Fibroblast of skin of abdomen (primary cell): ENCODE data around the gene FAU.
A peak's percentile ranks its signal among the peaks of the same experiment; 100 is the strongest.
"Not testable (repeated sequence)": the region's sequence is repeated elsewhere in the genome, so short reads cannot be mapped to it uniquely, and the experiment has no call there.

ENCODE experiments used
- DNase-seq: peaks from one replicate; pipeline ENCODE4 v3.0.0-alpha.2; 2013

The FAU gene

DNA sequence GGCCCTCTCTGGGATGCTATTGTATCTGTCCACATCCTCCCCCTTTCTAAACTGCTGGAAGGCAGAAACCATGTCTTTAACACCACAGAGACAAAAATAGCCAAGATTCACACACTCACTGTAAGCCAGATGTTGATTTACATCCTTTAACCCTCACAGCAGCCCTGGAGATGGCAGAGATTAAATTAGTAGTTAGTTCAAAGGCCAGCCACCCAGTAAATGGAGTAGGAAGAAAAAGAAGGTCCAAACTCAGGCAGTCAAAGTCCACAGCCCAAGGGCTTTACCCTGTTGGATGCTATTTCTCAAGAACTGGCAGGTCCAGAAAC lies 2.3 kb downstream of the FAU start:
- DNase-seq = no peak

DNA sequence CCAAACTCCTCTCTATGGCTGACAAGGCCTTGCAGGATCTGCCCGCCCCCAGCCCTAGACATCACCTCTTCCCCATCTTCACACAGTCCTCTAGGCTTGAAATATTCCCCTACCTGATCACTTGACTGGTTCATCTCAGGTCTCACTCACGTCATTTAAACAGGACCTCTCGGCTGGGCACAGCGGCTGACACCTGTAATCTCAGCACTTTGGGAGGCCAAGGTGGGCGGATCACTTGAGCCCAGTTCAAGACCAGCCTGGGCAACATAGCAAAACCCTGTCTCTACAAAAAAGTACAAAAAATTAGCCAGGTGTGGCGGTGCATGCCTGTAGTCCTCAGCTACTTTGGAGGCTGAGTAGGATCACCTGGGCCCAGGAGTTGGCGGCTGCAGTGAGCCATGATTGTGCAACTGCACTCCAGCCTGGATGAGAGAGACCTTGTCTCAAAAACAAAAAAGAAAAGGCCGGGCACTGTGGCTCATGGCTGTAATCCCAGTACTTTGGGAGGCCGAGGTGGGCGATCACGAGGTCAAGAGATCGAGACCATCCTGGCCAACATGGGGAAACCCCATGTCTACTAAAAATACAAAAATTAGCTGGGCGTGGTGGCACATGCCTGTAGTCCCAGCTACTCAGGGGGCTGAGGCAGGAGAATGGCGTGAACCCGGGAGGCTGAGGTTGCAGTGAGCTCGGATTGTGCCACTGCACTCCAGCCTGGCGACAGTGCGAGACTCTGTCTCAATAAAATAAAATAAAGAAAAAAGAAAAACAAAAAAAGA lies 2.9 kb downstream of the FAU start:
- not testable (repeated sequence) for DNase-seq

DNA sequence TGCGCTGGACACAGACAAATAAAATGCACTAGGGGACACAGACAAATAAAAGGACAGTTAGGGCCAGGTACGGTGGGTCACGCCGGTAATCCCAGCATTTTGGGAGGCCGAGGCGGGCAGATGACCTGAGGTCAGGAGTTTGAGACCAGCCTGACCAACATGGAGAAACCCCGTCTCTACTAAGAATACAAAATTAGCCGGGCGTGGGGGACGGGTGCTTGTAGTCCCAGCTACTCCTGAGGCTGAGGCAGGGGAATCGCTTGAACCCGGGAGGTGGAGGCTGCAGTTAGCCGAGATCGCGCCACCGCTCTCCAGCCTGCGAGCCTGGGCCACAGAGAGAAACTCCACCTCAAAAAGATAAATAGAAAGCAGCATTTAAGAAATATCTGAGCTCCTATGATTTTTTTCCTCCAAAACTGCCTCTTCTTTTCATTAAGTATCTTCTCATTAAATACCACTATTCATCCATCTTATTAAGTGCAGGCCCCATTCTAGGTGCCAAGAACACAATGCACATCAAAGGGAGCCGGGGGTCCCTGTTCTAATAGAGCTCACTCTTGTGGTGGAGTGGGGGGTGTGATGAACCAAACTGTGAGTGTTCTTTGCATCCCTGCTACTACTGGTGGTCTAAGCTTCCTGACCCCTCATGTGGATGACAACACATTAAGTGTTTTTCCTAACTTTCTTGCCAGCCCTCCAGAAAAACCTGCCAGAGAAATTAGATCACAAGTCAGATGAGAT lies 3.7 kb downstream of the FAU start:
- DNase-seq = no peak

- peak; percentile 99 for DNase-seq
Measured at GRCh38 chr11:65117206-65118096, 4.5 kb downstream of the FAU start, which contains the start of gene ZNHIT2. TSS of gene ZNHIT2 (minus strand) at chr11:65117701. CDS start at chr11:65117653, 48 bp downstream.

DNA sequence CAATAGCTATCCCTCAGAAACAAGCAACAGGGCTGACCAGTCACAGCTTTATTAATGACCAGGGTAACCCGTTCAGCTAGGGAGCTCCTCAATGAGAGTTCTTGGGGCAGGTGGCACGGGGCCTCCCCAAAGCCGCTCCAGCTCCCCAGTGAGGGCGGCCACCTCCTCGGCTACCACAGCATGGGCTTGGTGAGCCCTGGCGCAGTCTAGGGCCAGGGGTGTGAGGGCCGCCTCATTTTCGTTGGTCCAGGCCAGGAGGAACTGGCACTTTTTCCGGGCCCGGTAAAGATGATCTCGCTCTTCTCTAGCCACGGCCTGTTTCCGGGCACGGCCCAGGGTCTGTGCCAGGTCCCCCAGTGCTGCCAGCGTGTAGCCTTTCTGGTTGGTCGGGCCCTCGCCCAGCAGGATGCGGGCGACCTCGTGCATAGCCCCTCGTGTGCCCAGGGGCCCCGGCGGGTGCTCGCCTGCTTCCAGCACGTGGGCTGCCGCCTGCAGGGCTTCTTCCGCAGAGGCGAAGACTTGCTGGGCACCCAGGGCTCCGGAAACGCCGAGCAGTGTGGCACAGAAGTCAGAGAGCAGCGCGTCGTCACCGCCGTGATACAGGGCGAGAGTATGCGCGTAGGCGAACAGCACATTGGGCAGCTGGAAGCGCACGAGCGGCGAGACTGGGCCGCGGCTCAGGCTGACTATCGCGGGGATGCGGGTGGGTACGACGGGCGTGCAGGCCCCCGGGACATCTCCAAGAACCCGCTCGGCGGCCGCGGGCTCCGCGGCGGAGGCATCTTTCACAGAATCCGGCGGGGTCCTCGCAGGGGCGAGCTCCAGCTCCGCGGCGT lies 5.3 kb downstream of the FAU start:
- DNase-seq = peak; percentile 37

DNA sequence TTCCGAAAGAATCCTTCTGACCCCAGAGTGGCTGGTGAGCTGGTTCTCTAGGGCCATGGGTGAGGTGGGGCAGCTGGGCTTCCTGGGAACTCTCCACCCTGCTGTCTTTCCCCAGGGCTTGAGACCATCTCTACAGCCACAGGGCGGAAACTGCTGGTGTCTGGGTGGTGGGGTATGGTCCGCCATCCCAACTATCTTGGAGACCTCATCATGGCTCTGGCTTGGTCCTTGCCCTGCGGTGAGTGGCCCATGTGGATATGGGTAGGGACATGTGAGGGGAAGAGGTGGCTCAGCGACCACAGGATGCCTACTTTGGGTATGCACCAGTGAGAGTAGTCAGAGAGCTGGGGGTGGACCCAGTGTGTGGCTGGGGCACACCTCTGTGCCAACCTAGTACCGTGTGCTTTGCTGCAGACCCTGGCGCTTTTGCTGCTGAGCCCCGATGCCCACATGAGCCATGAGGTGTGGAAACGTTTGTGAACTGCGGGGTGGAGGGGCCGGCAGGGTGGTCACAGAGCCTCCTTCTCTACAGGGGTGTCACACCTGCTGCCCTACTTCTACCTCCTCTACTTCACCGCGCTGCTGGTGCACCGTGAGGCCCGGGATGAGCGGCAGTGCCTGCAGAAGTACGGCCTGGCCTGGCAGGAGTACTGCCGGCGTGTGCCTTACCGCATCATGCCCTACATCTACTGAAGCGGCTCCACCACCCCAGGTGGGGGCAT lies 6.4 kb downstream of the FAU start:
- DNase-seq = no peak

GRCh38 chr11:65114538-65115171 lies 7.3 kb downstream of the FAU start:
- DNase-seq = no peak

DNA sequence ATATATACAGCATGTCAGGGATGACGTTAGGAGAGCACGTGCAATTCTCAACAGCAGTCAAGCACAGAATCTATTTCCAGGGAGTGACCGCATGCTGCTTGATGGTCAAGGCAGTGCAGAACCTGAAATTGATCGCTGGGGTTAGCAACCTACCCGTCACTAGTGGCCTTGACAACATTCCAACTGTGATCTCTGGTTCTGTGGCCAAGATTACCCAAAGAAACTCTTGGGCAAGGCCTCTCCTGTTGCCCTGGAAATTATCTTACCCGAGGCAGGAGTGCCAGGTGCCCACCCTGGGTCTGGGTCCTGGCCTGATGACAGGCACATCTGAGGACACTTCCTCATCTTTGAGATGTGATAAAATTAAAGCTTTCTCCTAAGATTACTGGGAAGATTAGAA lies 8.1 kb downstream of the FAU start:
- no peak for DNase-seq

DNA sequence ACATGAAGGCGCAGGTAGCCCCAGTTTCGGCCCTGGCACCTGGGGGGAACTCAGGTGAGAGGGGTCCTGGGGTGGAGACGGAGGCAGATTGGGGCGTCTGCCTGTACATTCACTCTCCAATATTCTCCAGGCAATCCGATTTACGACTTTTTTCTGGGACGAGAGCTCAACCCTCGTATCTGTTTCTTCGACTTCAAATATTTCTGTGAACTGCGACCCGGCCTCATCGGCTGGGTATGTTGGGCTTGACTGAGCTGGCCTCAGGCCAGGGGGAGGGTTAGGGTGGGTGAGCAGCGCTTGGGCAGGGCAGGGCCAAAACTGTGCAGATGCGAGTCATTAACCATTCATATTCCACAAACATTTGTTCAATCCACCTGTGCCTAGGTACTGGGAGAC lies 8.6 kb downstream of the FAU start:
- no peak for DNase-seq

DNA sequence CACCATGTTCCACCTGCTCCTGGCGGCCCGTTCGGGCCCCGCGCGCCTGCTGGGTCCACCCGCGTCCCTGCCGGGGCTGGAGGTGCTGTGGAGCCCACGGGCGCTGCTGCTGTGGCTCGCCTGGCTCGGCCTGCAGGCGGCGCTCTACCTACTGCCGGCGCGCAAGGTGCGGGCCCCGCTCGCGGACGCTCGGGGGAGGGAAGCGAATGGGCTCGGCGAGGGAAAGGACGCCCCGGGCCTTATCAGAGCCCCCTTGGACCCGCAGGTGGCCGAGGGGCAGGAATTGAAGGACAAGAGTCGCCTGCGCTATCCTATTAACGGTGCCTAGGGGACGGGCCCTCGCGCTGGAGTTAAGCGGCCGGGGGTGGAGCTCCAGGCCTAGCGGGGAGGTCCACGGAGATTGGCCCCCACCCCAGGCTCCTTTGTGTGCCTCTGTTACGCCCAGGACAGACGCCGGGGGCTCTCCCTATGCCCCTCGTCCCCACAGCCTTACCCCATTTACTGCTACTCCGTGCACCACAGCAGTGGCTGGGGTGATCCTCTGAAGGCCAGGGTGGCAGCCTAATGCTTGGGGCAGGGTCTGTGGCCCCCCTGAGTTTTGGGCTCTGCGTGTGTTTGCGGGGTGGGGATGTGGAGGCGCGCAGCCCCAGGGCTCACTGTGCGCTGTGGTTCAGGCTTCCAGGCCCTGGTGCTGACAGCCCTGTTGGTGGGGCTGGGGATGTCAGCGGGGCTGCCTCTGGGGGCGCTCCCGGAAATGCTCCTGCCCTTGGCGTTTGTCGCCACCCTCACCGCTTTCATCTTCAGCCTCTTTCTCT lies 9.2 kb downstream of the FAU start:
- no peak for DNase-seq

DNA sequence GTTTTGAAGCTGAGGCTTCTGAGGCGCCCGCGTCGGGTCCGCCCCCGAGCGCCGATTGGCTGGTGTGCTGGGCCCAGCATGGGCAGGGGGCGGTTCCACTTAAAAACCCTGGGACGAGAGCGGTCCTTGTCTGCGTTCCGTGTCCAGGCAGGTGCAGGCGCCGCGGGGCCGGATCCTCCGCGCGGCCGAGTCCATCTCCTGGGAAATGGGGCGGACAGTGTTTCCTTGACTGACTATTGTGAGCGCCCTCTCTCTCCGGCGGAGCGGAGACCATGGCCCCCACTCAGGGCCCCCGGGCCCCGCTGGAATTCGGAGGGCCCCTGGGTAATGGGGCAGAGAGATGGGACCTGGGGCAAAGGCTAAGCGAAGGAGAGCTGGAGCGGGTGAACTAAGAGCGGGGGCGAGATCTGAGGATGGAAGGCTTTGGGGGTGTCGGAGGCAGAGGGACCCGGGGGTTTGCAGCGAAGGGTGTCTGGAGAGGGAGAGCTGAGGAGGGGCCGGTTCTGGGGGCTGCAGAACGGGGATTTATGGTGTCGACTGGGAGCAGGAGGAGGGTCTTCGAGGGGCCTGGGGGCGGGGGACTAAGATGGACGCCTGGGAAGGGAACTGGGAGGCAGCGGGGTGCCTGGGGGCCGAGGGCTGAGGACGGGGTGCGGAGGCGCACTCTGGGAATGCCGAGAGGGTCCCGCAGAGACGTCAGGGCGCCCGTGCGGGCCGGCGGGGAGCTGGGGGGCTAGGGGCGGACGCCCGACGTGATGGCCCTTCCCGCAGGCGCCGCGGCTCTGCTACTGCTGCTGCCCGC lies 10.0 kb downstream of the FAU start, which contains the start of gene TM7SF2:
Gene TM7SF2, plus strand, starts transcription at position 129 of the 802 bp plus-strand sequence. Its CDS starts 144 bp downstream, at position 273.
- peak; percentile 85 for DNase-seq

DNA sequence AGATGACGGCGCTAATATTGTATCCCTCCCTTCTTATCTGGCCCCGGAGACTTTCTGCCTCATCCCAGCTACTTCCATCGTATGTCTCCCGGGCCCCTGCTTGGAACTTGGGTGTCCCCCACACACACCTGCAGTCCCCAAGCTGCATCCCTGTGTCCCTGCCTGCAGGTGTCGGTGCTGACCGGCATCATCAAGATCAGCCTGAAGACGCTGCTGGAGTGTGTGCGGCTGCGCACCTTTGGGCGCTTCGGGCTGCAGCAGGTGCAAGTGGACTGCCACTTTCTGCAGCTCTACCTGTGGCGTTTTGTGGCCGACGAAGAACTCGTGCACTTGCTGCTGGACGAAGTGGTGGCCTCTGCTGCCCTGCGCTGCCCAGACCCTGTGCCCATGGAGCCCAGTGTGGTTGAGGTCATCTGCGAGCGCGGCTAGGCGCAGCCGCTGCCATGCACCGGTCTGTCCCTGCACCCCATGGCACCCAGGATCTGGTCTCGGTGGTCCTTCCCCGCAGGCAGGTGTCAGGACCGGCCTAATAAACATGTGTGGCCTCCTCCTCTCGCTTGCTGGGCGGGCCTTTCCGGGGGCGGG lies 10.7 kb downstream of the FAU start:
- DNase-seq = no peak

DNA sequence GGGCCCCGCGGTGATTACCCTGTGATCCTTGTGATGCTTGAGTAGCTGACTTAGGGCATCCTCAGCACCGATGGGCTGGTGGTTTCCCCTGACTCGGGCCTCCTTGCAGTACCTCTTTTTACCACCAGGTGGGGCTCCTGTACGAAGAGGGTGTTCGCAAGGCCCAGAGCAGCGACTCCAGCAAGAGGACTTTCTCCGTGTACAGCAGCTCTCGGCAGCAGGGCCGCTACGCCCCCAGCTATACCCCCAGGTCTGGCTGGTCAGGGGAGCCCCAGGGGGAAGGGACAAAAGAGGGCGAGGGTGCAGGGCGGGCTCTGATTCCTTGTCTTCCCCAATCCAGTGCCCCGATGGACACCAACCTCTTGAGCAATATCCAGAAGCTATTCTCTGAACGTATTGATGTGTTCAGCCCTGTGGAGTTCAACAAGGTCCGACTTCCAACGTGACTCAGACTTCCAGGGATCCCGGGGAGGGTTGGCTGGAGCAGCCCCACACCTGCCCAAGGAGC lies 11.5 kb downstream of the FAU start:
- peak; percentile 69 for DNase-seq

DNA sequence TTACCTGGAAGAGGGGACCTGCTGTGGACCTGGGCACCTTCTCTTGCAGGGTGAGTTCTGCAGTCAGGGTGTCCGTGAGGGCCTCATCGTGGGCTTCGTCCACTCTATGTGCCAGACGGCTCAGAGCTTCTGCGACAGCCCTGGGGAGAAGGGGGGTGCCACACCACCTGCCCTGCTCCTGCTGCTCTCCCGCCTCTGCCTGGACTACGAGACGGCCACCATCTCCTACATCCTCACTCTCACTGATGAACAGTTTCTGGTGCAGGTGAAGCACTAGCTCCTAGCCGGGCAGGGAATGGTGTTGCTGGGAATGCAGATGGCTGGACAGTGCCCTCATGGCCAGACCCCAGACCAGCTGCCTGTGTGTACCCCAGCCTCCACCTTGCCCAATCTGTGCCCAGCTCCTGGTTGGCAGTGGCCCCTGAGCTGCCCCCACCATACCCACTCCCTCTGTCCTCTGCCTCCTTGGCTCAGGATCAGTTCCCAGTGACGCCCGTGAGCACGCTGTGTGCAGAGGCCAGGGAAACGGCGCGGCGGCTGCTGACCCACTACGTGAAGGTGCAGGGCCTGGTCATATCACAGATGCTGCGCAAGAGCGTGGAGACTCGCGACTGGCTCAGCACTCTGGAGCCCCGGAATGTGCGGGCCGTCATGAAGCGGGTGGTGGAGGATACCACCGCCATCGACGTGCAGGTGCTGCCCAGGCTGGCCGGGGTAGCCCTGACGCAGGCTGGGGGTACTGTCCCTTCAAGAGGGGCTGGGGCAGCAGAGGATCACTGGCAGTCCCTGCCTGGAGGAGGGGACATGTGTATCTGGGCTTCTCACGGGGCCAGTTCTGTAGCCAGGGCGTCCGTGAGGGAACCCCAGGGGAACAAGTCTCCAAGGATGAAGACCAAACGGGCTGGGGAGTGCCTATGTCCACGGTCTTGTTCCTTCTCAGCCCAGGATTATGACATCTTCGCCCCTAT lies 12.4 kb downstream of the FAU start:
- DNase-seq = no peak

GRCh38 chr11:65108469-65109123 lies 13.3 kb downstream of the FAU start:
- no peak for DNase-seq

- DNase-seq = no peak
Measured at GRCh38 chr11:65107751-65108468, 14.0 kb downstream of the FAU start.
